Activated CD4-positive, alpha-beta memory T cell treated with anti-CD3 and anti-CD28 coated beads, Interleukin-2, amount 10 ng/mL, durations not matched to agents 7 days and 5 days (primary cell): ENCODE data around the gene SMYD5. TPM values are rescaled to one million over a fixed set of nuclear protein-coding genes. Genes with fewer than 3 reads are reported as not detected.

Source experiments
- CTCF ChIA-PET: fragments of 350-600 bp; sonication (Branson Sonifier 250); formaldehyde crosslinking; loops from one replicate; lab custom pipeline; 2021; ENCODE audit warnings: antibody characterized with exemption, inconsistent platforms; lab: Charles Lee
- POLR2A ChIA-PET: fragments of 350-600 bp; sonication (Branson Sonifier 250); formaldehyde crosslinking; loops from one replicate; lab custom pipeline; 2021; ENCODE audit warnings: antibody characterized with exemption; lab: Charles Lee
- DNase-seq: peaks from one replicate; pipeline ENCODE4 v3.0.0-alpha.2; 2020
- H3K27ac Mint-ChIP-seq: one replicate; pipeline ENCODE4 v1.8.0; 2021; ENCODE audit warnings: mild to moderate bottlenecking, mixed read lengths
- H3K27me3 Mint-ChIP-seq: one replicate; pipeline ENCODE4 v1.8.0; 2021; ENCODE audit warnings: mixed read lengths
- H3K36me3 Mint-ChIP-seq: one replicate; pipeline ENCODE4 v1.8.0; 2021; ENCODE audit warnings: low read depth, mixed read lengths
- H3K4me1 Mint-ChIP-seq: one replicate; pipeline ENCODE4 v1.8.0; 2021; ENCODE audit warnings: mixed read lengths
- H3K4me3 Mint-ChIP-seq: one replicate; pipeline ENCODE4 v1.8.0; 2021; ENCODE audit warnings: mild to moderate bottlenecking, mixed read lengths
- H3K9me3 Mint-ChIP-seq: one replicate; pipeline ENCODE4 v1.8.0; 2021; ENCODE audit warnings: mixed read lengths
- total RNA-seq, 2 experiments: library from RNA; stranded (reverse); gene quantifications; one replicate each; pipeline ENCODE4 v1.2.3, GENCODE V29; 2021

Gene SMYD5
- total RNA-seq, 2 experiments from 2014 or later: 8.9 to 14.3 TPM

DNA sequence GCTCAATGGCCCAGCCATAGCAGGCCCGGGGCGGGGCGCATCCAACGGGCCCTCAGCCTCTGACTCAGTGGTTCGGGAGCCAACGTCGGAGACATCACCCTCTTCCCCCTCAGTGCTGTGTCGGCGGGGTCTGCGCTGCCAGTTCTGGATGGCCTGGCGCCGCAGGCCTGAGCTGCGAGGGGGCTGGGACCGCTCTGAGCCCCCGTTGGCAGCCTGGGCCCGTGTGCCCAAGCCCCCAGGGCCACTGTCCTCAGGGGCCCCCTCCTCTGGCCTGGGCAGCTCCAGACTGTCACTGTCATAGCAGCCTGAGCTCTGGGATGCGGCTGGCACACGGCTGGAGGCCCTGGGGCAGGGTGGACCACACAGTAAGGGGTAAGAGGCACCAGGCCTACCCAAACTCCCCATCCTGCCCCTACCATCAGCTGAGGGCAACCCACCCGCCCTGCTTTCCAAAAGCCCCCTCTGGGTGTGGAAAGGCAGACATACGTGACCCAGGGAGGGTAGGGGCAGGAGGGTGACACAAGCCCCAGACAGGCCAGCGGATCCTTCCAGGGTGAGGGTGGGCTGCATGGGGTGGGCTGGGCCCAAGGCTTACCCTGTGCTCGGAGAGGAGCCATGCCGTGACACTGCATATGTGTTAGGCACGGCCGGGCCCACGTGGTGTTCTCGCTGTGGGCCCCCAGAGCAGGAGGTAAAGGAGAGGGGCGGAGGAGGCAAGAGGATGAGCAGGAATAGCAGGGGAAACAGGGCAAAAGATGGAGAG is 51.4 kb downstream of the SMYD5 start:
- DNase-seq: no peak
- Mint-ChIP-seq H3K4me3 (no peak overlapping the region), H3K27ac (no peak overlapping the region), H3K27me3 (no peaks in the 10 kb centered on the region), H3K36me3 (peaks cover 6% of the 10 kb centered on the region), H3K4me1 (peaks cover 18% of the 10 kb centered on the region), H3K9me3 (no peaks in the 10 kb centered on the region)
- ChIA-PET POLR2A (interaction anchor here (1.1 kb wide), 1 partner anchor 8 kb away, joined by 3 read pairs; no protein-coding TSS in a partner anchor), CTCF (no interaction called here)

DNA sequence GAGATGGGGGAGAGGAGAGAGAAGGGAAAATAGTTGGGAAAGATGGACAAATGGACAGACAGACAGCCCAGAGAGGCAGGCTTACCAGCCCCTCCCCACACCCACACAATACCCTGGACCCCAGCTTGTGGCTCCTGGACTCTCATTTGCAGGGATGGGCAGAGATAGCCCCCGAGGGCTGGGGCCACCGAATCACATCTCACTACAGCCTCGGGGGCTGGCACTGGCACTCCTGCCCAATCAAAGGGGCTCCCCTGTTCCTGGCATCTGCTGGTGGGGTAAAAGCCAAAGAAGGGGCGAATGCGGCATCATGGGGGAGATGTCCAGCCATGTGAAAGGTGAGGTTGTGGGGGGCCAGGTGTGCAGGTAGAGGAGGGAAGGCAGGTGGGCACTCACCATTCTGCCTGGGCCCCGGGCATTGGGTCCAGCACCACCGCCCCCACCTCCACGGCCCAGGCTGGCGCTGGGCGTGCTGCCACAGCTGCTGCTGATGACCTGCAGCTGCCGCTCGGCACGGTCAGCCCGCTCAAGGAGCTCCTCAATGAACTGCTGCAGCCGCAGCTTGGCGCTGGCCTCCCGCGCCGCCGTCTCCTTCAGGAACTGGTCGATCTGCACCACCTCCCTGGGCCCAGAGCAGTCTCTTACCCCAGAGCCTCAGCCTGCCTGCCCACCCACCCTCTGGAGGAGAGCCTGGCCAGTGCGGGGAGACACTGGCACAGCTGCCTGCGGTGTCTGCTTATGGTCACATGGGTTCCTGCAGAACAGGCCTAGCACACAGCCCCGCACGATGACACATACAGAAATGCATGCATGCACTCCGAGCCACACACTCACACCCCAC is 52.2 kb downstream of the SMYD5 start:
- no peak overlapping the region for H3K27ac Mint-ChIP-seq
- no peaks in the 10 kb centered on the region for H3K9me3 Mint-ChIP-seq
- DNase-seq: no peak
- peaks cover 6% of the 10 kb centered on the region for H3K36me3 Mint-ChIP-seq
- CTCF ChIA-PET: no interaction called here
- H3K4me1 Mint-ChIP-seq: peaks cover 24% of the 10 kb centered on the region
- H3K4me3 Mint-ChIP-seq: no peak overlapping the region
- H3K27me3 Mint-ChIP-seq: no peaks in the 10 kb centered on the region
- POLR2A ChIA-PET: interaction anchor here (1.1 kb wide), 1 partner anchor 9 kb away, joined by 3 read pairs; no protein-coding TSS in a partner anchor

DNA sequence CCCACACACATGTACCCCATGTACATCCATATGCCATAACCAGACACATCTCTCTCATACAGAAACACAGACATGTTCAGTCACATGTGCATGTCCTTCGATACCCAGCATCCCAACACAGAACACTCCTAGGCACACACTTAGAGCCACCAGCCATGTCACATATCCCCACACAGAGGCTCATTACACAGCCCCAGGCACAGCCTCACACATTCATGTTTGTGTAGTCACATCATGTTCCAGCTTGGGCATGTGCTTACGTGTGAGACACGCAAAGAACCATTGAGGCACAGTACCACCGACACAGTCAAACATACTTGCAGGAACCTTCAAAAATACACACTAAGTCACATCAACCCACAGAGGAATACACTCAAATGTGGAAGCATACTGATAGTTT is 53.0 kb downstream of the SMYD5 start:
- H3K4me3 Mint-ChIP-seq: no peak overlapping the region
- ChIA-PET CTCF (no interaction called here), POLR2A (no interaction called here)
- no peak overlapping the region for H3K27ac Mint-ChIP-seq
- no peaks in the 10 kb centered on the region for H3K27me3 Mint-ChIP-seq
- peaks cover 6% of the 10 kb centered on the region for H3K36me3 Mint-ChIP-seq
- H3K9me3 Mint-ChIP-seq: no peaks in the 10 kb centered on the region
- H3K4me1 Mint-ChIP-seq: peaks cover 24% of the 10 kb centered on the region
- DNase-seq: no peak

DNA sequence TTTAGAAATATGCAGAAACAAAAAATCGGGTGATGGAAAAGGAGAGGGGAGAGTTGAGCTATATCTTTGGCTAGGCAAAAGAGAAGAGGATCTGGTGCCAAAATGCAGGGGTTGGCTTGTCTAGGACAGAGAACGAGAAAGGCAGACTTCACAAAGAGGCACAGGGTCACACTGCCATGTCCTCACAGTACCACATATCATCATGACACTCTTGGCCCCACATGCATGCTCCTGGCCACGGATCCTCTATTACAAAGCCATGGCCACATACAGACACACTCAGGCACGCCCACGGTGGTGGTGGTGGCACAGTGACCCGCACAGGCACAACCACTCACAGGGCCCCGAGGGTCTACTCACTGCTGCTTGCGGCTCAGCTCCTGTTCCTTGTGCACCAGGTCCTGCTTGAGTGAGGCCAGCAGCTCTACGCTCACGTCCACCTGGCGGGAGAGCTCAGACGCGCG is 54.4 kb downstream of the SMYD5 start:
- ChIA-PET POLR2A (interaction anchor here (0.7 to 2.1 kb wide), 3 partner anchors 34 to 197 kb away, joined by 3 to 18 read pairs (median 3); partner anchors contain the start of genes CCT7 and PRADC1), CTCF (interaction anchor here (1.0 to 1.6 kb wide), 2 partner anchors 22 to 56 kb away, joined by 4 to 9 read pairs; no protein-coding TSS in a partner anchor)
- DNase-seq: no peak
- Mint-ChIP-seq H3K4me3 (peak overlapping the region; percentile 16), H3K9me3 (no peaks in the 10 kb centered on the region), H3K27me3 (no peaks in the 10 kb centered on the region), H3K27ac (peak overlapping the region; percentile 1), H3K4me1 (peaks cover 24% of the 10 kb centered on the region), H3K36me3 (peaks cover 4% of the 10 kb centered on the region)

- Mint-ChIP-seq H3K9me3 (no peaks in the 10 kb centered on the region), H3K4me3 (peak overlapping the region; percentile 41)
- POLR2A ChIA-PET: interaction anchor here (0.7 to 2.1 kb wide), 3 partner anchors 35 to 198 kb away, joined by 3 to 18 read pairs (median 3); partner anchors contain the start of genes CCT7 and PRADC1
Observed at GRCh38 chr2:73268830-73269685, 55.0 kb downstream of the SMYD5 start.

DNA sequence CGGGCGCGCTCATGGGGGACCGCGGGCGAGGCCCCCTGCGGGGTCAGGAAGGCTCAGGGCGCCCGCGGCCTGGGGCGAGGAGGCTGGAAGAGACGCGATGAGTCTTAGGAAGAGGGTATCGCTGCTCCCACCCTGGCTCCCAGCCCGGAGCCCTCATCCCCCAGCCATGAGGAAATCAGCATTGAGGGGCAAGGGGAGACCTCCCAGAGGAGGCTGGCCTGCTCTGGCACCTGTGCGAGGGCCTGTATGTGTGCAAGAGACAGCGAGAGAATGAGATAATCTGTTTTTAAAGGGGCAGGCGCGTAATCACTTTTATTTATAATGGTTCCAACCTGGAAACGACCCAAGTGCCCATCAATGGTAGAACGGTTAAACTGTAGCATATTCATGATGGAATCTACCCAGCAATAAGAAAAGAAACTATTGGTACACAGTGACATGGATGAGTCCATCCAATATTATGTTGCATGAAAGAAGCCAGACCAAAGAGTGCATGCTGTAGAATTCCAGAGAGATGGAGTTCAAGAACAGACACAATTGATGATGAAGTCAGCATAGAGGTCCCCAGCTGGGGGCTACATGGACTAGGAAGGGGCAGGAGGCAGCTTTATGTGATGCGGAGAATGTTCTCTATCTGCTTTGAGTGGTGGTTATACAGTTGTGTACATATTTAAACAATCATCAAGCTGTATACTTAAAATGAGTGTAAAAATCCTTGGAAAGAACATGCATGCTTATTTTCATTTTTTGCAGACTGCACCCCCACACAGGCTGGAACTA is 55.8 kb downstream of the SMYD5 start:
- Mint-ChIP-seq H3K4me3 (peak overlapping the region; percentile 65), H3K9me3 (no peaks in the 10 kb centered on the region), H3K4me1 (peaks cover 24% of the 10 kb centered on the region), H3K27me3 (no peaks in the 10 kb centered on the region), H3K27ac (no peak overlapping the region), H3K36me3 (peaks cover 3% of the 10 kb centered on the region)
- DNase-seq: no peak
- ChIA-PET POLR2A (interaction anchor here (1.5 kb wide), 1 partner anchor 12 kb away, joined by 5 read pairs; no protein-coding TSS in a partner anchor), CTCF (no interaction called here)

More at GRCh38 chr2:73268830-73269685, 55.0 kb downstream of the SMYD5 start:
- H3K27ac Mint-ChIP-seq: no peak overlapping the region
- H3K4me1 Mint-ChIP-seq: peaks cover 24% of the 10 kb centered on the region
- no peaks in the 10 kb centered on the region for H3K27me3 Mint-ChIP-seq
- CTCF ChIA-PET: interaction anchor here (1.0 to 1.6 kb wide), 2 partner anchors 21 to 57 kb away, joined by 4 to 9 read pairs; no protein-coding TSS in a partner anchor
- H3K36me3 Mint-ChIP-seq: peaks cover 3% of the 10 kb centered on the region
- peak; percentile 84 for DNase-seq

- peaks cover 3% of the 10 kb centered on the region for H3K36me3 Mint-ChIP-seq
- no peaks in the 10 kb centered on the region for H3K27me3 Mint-ChIP-seq
- POLR2A ChIA-PET: interaction anchor here (2.8 kb wide), 1 partner anchor 37 kb away, joined by 14 read pairs; the partner anchor contains the start of gene CCT7
- H3K4me1 Mint-ChIP-seq: peaks cover 20% of the 10 kb centered on the region
- H3K9me3 Mint-ChIP-seq: no peaks in the 10 kb centered on the region
- no peak for DNase-seq
- CTCF ChIA-PET: interaction anchor here (2.2 kb wide), 1 partner anchor 17 kb away, joined by 7 read pairs; no protein-coding TSS in a partner anchor
- no peak overlapping the region for H3K27ac Mint-ChIP-seq
- no peak overlapping the region for H3K4me3 Mint-ChIP-seq
Observed at GRCh38 chr2:73272270-73272669, 58.2 kb downstream of the SMYD5 start.

Other genes starting within 250 kb of the SMYD5 start
- 1 to 10 TPM; 4.3 to 6.1 TPM for gene SFXN5, start 142.5 kb upstream of the SMYD5 start, total RNA-seq
- gene RAB11FIP5, start 101.3 kb upstream of the SMYD5 start, total RNA-seq: 10 to 100 TPM; 22.6 to 24.0 TPM
- not detected for gene NOTO, start 11.7 kb upstream of the SMYD5 start, total RNA-seq
- gene PRADC1, start 19.0 kb downstream of the SMYD5 start, total RNA-seq: 10 to 100 TPM; 10.1 to 10.7 TPM
- gene CCT7, start 20.1 kb downstream of the SMYD5 start, total RNA-seq: 100 to 1,000 TPM; 259 to 262 TPM
- 10 to 100 TPM; 12.0 to 13.3 TPM for gene FBXO41, start 70.2 kb downstream of the SMYD5 start, total RNA-seq
- not detected for gene EGR4, start 79.3 kb downstream of the SMYD5 start, total RNA-seq
- gene ALMS1, start 171.6 kb downstream of the SMYD5 start, total RNA-seq: 10 to 100 TPM; 16.1 to 20.4 TPM